Endodermal cell (in vitro differentiated cells): ENCODE data around the gene RBM8A. TPM values are rescaled to one million over a fixed set of nuclear protein-coding genes. Genes with fewer than 3 reads are reported as not detected.

Source experiments
- DNase-seq: peaks from one replicate; pipeline ENCODE4 v3.0.0-alpha.2; 2017
- H3K27ac ChIP-seq: 2 replicates; pipeline ENCODE4 v1.5.1; 2013; ENCODE audit warnings: mild to moderate bottlenecking, low read depth, low read length, moderate library complexity
- H3K27me3 ChIP-seq: 2 replicates; pipeline ENCODE4 v1.6.1; 2013; ENCODE audit warnings: mild to moderate bottlenecking, low read length, moderate library complexity; ENCODE audit not compliant: insufficient read depth, control insufficient read depth, poor library complexity, severe bottlenecking
- H3K36me3 ChIP-seq: 2 replicates; pipeline ENCODE4 v1.7.0; 2013; ENCODE audit warnings: mild to moderate bottlenecking, low read length, moderate library complexity; ENCODE audit not compliant: control insufficient read depth, insufficient read depth
- H3K4me1 ChIP-seq: one replicate; pipeline ENCODE4 v1.7.0; 2013; ENCODE audit warnings: low read length; ENCODE audit not compliant: control insufficient read depth, insufficient read depth
- H3K4me3 ChIP-seq: 2 replicates; pipeline ENCODE4 v1.5.1; 2013; ENCODE audit warnings: mild to moderate bottlenecking, low read length, moderate library complexity
- H3K9ac ChIP-seq: 2 replicates; pipeline ENCODE4 v1.6.1; 2013; ENCODE audit warnings: mild to moderate bottlenecking, low read length, moderate library complexity; ENCODE audit not compliant: poor library complexity, severe bottlenecking; ENCODE audit errors: extremely low read depth
- H3K9me3 ChIP-seq: 2 replicates; pipeline ENCODE4 v1.6.1; 2013; ENCODE audit warnings: mild to moderate bottlenecking, low read length, moderate library complexity; ENCODE audit not compliant: control insufficient read depth
- H3K27ac Mint-ChIP-seq: 2 replicates; pipeline ENCODE4 v1.8.0; 2020; ENCODE audit warnings: mixed read lengths
- H3K27me3 Mint-ChIP-seq: 2 replicates; pipeline ENCODE4 v1.8.0; 2021; ENCODE audit warnings: mild to moderate bottlenecking, mixed read lengths; ENCODE audit not compliant: insufficient read depth
- H3K36me3 Mint-ChIP-seq: 2 replicates; pipeline ENCODE4 v1.8.0; 2020; ENCODE audit warnings: low read depth, mixed read lengths
- H3K4me1 Mint-ChIP-seq: 2 replicates; pipeline ENCODE4 v1.8.0; 2020; ENCODE audit warnings: mixed read lengths
- H3K4me3 Mint-ChIP-seq: 2 replicates; pipeline ENCODE4 v1.8.0; 2020; ENCODE audit warnings: mild to moderate bottlenecking, moderate library complexity, mixed read lengths
- H3K9me3 Mint-ChIP-seq: 2 replicates; pipeline ENCODE4 v1.8.0; 2020; ENCODE audit warnings: mild to moderate bottlenecking, mixed read lengths
- CTCF ChIP-seq: fragments of 200-600 bp; sonication (generic); conservative IDR thresholded peaks from 2 replicates; pipeline ENCODE4 v1.5.0; 2021; ENCODE audit warnings: antibody characterized with exemption, mild to moderate bottlenecking
- WGBS, 2 experiments: methylation state at CpG; one replicate each; pipeline versions ENCODE4 v1.1.5 to v1.1.7; 2013; ENCODE audit warnings: missing lambda C conversion rate in 2 of 2, mixed read lengths in 1 of 2; ENCODE audit not compliant: insufficient coverage in 1 of 2, insufficient read length in 1 of 2; 5-methylcytosine and 5-hydroxymethylcytosine counted together
- total RNA-seq, 2 donors: library from RNA; stranded (reverse); fragmentation: NEBNext Ultra II Directional in 1 of 2; extraction: Animal tissue kit (Norgen Biotek cat#: 25700) in 1 of 2; gene quantifications; 2 replicates in 1 of 2; 3 replicates in 1 of 2; pipeline ENCODE4 v1.2.1, GENCODE V29; 2021

RBM8A gene
- total RNA-seq, 2 donors from 2014 or later: 299 to 314 TPM

DNA sequence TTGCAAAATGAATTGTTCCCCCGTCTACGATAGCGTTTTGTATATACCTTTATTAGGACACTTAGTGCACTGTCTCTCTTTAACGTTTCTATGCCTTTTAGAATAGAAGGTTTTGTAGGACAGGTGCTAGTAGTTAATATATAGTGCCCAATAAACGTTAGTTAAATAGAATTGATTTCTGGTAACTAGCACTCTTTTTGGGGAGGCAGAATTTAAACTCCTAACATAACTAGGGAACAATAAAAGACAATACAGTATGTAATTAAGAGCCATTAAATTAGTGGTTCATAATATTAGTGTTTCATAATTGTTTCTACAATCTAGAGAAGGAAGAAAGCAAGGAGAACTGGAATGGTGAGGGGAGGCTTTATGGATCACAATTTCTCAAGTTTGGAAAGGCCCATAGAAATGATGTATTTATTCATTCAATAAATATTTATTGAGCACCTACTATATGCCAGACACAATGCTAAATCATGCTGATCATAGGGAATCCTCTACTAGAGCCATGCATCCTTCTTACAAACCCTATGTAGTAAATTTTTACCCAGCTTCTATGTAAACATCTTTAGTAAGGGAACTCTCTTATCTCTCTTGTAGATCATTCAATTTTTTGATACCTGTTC lies 37.9 kb upstream of the RBM8A start:
- peak overlapping the region; percentile 75 for H3K4me3 Mint-ChIP-seq
- peak overlapping the region; percentile 87 for H3K4me3 ChIP-seq
- H3K9me3 ChIP-seq: peaks cover 10% of the 10 kb centered on the region
- H3K36me3 Mint-ChIP-seq: peaks cover 7% of the 10 kb centered on the region
- H3K4me1 ChIP-seq: peaks cover 3% of the 10 kb centered on the region
- H3K36me3 ChIP-seq: no peaks in the 10 kb centered on the region
- peaks cover 22% of the 10 kb centered on the region for H3K4me1 Mint-ChIP-seq
- H3K27ac Mint-ChIP-seq: no peak overlapping the region
- 35% methylated on average over 5 of the region's 5 CpGs; no CpG with 5 or more reads in 1 of the 2 experiments for WGBS, 2 experiments
- no peak overlapping the region for H3K27ac ChIP-seq
- H3K27me3 ChIP-seq: peaks cover 21% of the 10 kb centered on the region
- H3K9ac ChIP-seq: no peak overlapping the region
- peaks cover 36% of the 10 kb centered on the region for H3K27me3 Mint-ChIP-seq
- peaks cover 12% of the 10 kb centered on the region for H3K9me3 Mint-ChIP-seq
- no peak for TF ChIP-seq CTCF
- DNase-seq: no peak

GRCh38 chr1:145964328-145965118 lies 37.2 kb upstream of the RBM8A start, which contains the start of the genes ANKRD34A and POLR3GL:
Gene ANKRD34A, minus strand, starts transcription at chr1:145964575. Its CDS starts 2,816 bp downstream, at chr1:145961759.
Gene POLR3GL, plus strand, starts transcription at chr1:145964690. Its CDS starts 10,176 bp downstream, at chr1:145974866.
- Histone ChIP-seq H3K4me3 (peak within 1 kb of the TSS; percentile 87), H3K27ac (no peak within 1 kb of the TSS), H3K27me3 (peaks cover 26% of the 10 kb centered on the region), H3K4me1 (peaks cover 3% of the 10 kb centered on the region), H3K9me3 (peaks cover 10% of the 10 kb centered on the region), H3K36me3 (no peaks in the 10 kb centered on the region), H3K9ac (peak within 1 kb of the TSS; percentile 43)
- Mint-ChIP-seq H3K4me3 (peak within 1 kb of the TSS; percentile 75), H3K4me1 (peaks cover 23% of the 10 kb centered on the region), H3K27ac (peak within 1 kb of the TSS; percentile 91), H3K36me3 (peaks cover 7% of the 10 kb centered on the region), H3K27me3 (peaks cover 42% of the 10 kb centered on the region), H3K9me3 (peaks cover 12% of the 10 kb centered on the region)
- no peak for TF ChIP-seq CTCF
- WGBS, 2 experiments: 1 to 3% methylated on average over 25 to 37 of the region's 37 CpGs
- DNase-seq: peak; percentile 99

GRCh38 chr1:145963265-145964019 lies 36.2 kb upstream of the RBM8A start:
- no peak for DNase-seq
- H3K9me3 ChIP-seq: peaks cover 10% of the 10 kb centered on the region
- H3K4me3 Mint-ChIP-seq: peak overlapping the region; percentile 75
- no peak for TF ChIP-seq CTCF
- no peak overlapping the region for H3K27ac ChIP-seq
- peaks cover 7% of the 10 kb centered on the region for H3K36me3 Mint-ChIP-seq
- peak overlapping the region; percentile 87 for H3K4me3 ChIP-seq
- 75 to 82% methylated on average over 5 of the region's 5 CpGs for WGBS, 2 experiments
- no peaks in the 10 kb centered on the region for H3K36me3 ChIP-seq
- H3K27me3 ChIP-seq: peaks cover 37% of the 10 kb centered on the region
- peaks cover 12% of the 10 kb centered on the region for H3K9me3 Mint-ChIP-seq
- H3K27ac Mint-ChIP-seq: peak overlapping the region; percentile 91
- H3K4me1 ChIP-seq: peaks cover 3% of the 10 kb centered on the region
- peak overlapping the region; percentile 43 for H3K9ac ChIP-seq
- H3K27me3 Mint-ChIP-seq: peaks cover 53% of the 10 kb centered on the region
- H3K4me1 Mint-ChIP-seq: peaks cover 23% of the 10 kb centered on the region
